NCI-H82 treated with DMSO at 0.1 percent for 48 hours (cell line): ENCODE data around the gene PLA2R1.

Experiments used
- DNase-seq: peaks from one replicate; lab custom pipeline; 2025; ENCODE audit not compliant: unreplicated experiment; lab: John Stamatoyannopoulos, UW

The PLA2R1 gene

DNA sequence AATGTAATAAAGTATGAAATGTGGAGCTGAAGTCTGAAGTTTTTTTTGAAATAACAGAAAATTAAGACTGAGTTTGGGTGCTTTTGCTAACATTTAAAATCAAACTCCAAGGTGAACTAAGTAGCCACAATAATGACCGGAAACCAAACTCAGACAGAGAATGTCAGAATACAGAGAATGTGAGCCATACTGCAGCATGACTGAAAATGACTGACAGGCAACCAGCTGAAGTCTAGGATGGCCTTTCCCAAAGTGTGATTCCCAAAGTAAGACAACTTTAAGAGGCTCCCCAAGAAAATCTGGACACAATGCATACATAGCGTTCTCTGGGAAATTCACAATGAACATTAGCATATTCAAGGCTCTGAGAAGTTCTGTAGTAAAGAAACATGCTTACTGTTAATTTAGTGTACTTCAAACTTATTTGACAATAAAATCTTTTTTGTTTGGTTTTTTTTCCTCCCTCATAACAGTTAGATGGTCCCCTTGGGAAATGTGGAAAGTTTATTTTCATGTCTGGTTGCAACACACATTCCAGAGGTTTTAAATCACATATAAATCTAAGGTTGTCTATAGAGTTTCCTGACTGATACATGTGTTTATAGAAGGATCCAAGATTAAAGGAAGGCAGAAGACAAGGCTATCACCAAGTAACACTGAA is 28.6 kb downstream of the PLA2R1 start:
- no peak for DNase-seq

DNA sequence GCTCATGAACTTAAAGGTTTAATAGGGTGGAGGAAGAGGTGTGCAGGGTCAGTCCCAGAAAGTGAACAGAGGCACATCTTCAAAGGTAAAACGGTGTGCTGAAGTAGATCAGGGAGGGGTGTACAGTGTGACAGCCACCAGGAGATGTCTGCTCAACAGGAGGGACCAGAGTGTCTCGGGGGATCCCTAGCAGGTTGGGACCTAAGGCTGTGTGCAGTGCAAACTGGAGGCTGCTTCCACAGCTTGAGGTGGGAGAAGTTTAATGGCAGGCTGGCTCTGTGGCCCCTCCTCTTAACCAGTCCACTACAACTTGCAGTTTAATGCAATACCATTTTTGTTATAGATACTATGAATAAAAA is 33.2 kb downstream of the PLA2R1 start:
- no peak for DNase-seq

DNA sequence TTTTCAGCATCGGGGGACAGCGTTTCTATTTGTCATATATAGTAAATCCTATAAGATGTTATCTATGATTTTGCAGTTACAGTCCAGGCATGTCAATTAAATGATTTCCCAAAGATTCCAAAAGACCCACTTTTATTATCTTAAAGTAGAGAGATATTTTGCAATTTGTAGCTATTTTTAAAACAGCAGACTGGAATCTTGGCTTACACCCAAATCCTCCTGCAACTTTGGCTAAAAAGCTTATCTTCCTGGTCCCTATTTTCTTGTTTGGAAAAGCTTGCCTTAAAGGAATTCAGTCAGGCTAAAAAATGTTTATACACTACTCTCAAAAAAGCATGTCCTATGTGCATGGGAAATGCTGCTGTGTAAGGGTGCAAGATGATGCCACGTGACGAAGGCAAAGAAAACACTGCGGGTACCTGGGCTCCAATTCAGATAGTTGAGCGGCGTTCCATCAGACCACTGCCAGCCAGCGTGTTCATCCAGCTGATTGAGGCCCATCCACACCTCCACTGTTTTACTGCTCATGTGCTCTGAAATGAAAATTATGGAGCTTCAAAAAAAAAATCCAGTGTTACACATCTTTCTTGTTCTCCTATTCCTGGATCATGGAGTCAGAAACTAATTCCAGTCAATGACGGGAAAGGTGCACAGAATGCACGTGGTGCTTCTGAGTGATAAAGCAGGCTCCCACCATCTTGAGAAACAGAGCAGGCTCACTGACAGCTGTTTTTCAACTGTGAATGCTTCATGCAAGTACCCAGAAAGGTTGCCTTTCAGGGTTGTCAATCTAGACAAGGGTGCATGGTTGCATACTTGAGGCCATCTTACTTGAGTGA is 33.8 kb downstream of the PLA2R1 start:
- no peak for DNase-seq

DNA sequence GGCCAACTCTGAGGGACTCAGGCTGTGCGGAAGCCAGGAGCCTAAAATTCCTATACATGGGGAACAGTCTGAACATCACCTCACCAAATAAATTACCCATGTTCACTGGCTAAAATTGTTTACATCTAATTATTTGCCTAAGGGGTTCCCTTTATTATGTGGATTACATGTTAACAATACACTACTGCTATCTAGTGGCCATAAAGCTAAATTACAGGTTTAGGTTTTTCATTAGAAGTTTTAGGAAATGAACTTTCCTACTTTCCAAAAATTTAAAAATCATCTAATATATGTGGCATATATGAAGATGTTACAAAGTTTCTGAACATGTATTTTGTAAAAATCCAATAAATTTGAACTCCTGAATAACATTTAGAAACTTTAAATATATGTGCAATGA is 40.3 kb downstream of the PLA2R1 start:
- peak; percentile 13 for DNase-seq

DNA sequence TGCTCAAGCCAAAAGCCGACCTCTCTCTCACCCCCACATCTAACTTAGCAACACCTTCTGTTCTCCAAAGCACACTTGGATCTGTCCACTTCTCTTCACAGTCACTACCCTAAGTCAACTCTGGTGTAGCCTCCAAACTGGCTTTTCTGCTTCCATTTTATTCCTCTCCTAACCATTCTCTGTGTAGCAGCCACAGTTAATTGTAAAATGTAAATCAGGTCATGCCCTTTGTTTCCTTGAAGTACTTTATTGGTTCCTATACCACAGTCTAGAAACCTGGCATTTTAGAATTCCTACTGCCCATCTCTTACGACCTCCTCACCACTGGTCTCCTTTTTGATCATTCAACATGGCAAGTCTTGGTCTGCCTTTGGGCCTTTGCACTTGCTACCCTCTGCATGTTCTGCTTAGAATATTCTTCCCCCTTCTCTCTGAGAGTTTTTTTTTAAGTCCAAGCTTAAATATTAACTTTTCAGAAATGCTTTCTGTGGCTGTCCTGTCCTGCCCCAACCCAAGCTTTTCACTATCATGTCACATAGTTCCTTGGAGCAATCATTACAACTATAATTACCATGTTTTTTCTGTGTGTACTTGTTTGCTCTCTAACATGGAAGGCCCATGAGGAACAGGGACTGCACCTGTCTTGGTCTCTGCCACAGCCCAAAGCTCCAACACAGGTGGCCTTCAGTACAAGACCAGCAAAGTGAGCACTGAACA is 42.9 kb downstream of the PLA2R1 start:
- DNase-seq, result no peak

DNA sequence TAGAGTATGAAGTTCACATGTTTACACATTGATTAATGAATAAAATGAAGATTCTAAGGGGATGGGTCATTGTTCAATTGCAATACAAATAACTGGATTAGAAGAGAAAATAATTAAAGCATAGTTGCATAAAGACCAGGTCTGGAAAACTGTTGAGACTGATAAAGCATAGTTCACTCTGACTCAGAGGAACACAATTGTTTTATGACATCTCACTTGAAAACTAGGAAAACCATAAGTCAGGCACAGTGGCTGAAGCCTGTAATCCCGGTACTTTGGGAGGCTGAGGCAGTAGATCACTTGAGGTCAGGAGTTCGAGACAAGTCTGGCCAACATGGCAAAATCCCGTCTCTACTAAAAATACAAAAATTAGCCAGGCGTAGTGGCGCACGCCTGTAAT is 46.7 kb downstream of the PLA2R1 start:
- DNase-seq, result no peak

DNA sequence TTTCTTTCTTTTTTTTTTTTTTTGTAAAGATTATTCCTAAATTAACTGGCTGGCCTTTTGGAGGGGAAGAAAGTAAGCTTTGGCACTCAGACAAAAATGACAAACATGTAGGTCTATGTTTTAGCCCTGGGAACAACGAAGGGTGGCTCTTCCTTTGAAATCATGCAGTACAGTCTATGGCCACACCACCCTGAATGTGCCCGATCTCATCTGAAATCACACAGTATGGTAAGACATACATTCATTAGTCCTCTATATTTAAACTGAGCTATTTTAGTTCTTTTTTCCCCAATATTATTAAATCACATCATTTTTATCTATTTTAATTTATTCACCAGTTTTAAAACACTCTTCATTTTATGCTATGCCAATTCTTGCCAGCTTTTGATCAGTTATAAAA is 48.2 kb downstream of the PLA2R1 start:
- DNase-seq, result no peak

DNA sequence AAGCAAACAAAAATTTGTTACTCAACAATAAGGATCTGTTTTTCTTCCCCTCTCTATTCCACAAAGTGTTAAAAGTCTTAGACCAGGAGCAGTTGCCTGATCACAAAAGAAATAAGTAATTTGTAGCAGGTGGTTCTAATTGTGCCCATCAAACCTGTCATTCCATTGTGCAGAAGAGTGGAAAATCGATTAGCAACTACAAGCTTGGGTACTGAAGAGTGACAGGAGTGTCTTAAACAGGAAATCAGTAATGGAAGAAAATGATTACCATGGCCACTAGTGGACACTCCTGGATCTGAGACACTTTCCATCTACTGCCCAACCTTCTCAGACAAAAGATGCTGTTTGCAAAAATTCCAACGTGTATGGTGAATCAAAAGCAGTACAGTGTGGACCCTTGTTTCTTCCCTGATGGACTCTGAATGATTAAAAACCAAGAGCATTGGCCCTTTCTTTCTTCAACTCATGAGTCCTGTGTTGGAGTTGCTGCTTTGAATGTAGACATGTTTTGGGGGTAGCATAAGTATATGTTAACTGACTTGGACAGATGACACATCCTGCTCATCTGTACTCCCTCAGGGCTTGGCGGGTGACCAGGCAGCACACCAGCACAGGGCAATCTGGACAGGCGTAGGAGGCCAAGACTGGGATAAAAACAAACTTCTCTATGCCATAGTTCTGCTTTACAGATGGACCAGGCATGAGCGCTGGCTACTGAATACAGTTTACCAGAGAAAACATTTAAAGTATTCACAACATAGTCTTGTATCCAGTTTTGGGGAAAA is 51.9 kb downstream of the PLA2R1 start:
- no peak for DNase-seq

DNA sequence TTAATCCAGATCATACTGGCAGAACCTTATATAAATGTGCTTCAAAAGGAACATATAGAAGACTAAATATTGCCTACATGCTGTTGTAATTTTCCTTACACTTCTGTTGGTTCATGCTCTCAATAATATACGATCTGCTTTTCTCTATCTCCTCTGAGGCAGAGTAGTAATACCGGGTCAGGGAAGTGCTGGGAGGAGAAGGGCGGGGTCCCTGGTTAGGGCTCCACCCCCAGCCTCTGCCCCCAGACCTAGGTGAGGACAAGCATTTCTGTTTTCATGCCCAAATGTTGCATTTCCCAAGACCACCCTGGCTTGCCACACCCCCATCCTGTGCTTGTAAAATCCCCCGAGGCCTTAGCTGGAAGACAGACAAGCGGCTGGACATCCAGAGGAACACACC is 55.3 kb downstream of the PLA2R1 start:
- DNase-seq, result no peak

DNA sequence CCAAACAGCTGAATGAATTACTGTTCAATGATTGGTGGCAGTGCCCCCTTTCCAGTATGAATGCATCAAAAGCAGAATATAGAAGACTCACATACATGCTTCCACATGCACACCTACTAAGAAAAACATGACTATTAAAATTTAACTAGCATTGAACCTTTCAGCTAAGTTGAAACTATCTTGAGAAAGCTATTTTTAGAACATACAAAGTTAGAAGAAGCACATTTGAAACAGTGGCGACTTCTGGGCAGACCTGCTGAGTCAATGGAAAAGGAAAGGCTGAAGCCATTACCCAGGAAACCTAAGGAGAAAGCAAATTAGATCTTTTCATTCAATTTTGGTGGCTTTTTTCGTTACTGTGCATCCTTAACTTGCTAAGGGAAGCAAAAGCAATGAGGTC is 55.9 kb downstream of the PLA2R1 start:
- DNase-seq, result no peak

DNA sequence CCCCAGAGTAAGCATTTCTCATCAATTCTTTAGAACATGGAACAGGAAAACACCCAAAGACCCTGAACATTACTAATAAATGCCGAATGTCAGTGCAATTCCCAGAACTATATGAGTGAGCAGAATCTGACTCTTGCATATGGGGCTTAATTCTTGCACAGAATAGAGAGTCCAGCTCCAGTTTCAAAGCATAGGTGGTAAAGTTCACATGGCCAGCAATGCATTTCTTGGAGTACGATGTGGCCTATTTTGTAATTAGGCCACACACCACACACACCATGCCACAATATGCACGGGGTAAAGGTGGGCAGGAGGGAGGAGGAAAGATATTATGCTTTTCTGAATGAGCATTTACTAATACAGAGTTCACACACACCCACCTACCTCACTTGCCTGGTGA is 56.5 kb downstream of the PLA2R1 start:
- DNase-seq, result no peak

DNA sequence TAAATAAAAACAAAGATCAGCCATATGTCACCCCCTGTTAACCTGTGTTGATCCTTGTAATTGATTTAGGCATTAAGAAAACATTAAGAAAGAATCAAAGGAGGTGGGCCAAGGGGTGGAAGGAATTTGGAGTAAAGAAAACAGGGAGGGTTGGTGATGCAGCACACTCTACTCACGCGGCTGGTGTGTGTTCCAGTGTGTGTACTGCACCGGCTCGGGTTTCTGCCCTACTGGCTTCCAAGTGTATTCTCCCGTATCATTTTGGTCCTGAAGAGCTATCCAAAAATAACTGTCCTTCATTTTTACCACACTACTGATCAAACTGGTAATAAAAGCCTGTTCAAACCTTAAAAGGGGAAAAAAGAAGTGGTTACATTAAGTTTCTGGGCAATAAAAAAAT is 56.9 kb downstream of the PLA2R1 start:
- DNase-seq, result no peak

DNA sequence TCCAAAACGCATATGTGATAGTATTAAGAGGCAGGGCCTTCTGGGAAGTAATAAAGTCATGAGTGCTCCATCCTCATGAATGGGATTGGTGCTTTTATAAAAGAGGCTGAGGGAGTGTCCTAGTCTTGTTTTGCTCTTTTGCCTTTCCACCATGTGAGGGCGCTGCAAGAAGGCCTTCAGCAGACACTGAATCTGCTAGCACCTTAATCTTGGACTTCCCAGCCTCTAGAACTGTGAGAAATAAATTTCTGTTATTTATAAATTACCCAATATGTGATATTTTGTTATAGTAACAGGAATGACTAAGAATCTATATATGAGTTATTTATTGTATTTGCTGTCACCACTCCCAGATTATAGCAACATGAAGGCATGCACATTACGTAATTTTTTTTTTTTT is 63.5 kb downstream of the PLA2R1 start:
- DNase-seq, result no peak

DNA sequence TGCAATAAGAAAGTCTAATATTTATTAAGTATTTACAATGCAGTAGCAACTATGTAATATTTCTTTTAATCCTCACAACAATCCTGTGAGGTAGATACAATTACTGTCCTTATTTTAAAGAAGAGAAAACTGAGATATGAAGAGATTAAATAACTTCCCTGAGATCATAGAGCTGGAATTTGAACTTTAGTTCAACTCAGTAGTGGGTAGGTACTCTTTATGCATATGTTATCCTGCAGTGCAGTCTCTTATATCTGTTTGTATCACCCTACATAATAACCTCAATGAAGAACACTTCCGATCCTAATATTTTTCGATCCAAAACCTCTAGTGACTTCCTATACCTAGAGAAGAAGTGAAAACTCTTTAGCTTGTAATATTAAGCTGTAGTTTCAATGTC is 64.2 kb downstream of the PLA2R1 start:
- DNase-seq, result no peak

DNA sequence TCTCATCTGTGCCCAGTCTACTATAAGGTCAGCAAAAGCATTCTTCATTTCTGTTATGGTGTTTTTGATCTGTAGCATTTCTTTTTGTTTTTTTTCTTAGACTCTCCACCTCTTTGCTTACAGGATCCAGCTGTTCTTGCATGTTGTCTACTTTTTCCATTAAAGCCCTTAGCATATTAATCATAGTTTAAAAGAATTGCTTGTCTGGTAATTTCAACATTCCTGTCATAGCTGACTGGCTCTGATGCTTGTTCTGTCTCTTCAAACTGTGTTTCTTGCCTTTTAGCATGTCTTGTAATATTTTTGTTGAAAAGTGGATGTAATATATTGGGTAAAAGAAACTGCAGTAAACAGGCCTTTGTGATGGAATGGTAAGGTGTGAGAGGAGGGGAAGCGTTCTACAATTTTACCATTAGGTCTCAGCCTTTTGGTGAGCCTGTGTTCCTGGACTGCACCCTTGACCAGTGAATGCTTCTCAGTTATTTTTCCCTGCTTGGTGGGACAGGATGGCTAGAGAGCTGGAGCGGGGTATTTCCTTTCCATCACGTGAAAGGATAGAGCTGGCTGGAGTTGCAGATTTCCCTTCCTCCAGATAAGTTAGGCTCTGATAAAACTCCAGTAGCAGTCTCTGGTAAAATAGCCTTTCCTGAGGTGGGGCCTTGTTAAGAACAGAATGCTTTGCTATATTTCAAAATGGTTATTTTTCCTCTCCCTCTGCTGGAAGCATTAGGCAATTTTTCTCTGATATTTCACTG is 65.4 kb downstream of the PLA2R1 start:
- no peak for DNase-seq

DNA sequence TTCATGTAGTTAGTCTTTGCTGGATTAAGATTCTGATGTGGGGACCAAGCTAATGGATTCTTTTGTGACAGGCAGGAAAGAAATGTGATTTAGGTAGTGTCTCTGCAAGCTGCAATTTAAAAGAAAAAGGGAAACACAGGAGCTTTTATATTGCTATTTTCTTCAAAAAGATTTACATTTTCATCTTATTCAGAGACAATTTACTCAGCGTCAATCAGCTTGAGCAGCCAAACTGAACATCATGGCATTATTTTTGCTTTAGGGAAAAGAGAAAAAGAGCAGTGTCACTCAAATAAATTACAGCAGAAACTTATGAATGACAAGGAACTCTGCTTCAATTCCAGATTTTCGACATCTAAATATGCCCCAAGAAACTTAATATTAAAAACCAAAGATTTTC is 67.4 kb downstream of the PLA2R1 start:
- no peak for DNase-seq

DNA sequence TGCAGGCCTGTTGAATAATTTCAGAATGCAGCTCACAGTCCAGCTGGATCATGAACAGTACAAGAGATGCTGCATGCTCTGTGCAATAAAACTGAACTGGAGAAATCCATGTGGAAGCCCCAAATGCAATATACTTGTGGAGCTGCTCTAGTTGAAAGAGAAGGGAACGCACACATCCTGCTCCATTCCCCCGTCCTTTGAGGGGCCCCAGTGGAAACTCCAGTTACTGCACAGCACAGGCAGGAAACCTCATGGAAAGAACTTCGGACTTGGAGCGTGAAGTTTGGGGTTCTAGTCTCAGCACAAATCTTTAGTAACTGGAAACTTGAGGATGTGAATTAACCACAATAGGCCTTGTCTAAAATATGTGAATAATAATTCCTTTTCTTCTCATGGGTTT is 73.2 kb downstream of the PLA2R1 start:
- no peak for DNase-seq

DNA sequence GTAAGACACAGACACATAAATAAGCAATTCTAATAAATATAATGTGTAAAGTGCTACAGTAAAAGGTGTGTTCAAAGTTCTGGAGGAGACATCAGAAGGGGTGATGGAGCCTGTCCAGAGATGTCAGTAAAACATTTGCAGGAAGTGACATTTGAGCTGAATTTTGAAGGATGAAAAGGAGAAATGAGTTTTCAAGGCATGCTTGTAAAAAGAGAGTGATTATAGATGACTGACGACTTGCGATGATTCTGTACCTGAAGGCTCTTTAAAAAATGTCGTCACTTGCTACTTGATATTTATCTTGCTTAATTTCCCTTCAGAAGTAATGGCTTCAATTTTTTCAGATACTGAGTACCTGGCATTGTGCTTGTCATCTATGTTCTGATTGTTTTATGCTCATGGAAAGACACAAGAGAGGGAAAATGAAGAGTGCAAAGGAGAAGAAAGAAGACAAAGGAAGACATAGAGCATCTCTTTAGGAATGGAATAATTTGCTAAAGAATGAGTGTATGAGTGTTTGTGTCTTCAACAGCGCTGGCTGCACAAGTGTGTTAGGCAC is 73.9 kb downstream of the PLA2R1 start:
- no peak for DNase-seq

DNA sequence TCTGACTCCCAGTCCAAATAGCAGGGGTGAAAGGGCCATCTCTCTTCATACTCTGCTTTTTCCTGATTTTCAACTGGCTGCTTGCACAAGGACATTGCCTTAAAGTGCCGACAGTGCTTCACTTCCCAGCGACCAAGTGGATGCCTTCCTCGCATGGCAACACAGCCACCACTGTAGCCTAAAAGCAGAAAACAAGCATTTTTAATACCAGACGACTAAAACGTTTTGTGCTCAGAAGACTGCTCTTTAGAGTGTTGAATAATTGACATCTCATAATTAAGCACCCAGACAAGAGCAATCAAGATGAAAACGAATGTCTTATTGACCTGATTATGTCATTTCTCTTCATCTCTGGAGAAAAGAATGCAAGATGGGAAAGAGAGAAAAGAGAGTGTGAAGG is 75.2 kb downstream of the PLA2R1 start:
- no peak for DNase-seq

DNA sequence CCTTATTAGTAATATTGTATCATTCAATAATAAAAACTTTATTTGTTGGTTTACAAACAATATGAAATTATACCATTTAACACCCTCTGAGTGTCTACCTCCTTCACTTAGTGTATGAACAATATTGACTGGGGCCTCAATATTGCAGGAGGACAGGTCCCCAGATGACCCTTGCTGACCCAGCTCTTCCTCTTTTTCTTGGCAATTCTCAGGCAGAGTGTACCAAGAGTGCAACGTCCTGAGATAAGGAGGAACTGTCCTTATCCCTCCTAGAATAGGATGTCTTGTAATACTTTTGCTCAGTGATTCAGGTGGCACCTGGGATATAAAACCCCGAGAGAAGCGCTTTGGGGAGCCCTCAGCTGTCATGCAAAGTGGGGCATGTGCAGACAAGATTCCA is 76.8 kb downstream of the PLA2R1 start:
- DNase-seq, result no peak
